Thyroid gland (tissue), 4 donors: ENCODE data around the gene FAM76B. TPM values are rescaled to one million over a fixed set of nuclear protein-coding genes. Genes with fewer than 3 reads are reported as not detected.

Experiments
- DNase-seq, 2 donors: peaks; one replicate each; pipeline ENCODE4 v3.0.0-alpha.2; 2019
- H3K27ac ChIP-seq, 3 donors: fragments of 200-600 bp; sonication (generic); 1 replicate in 2 of 3; 2 replicates in 1 of 3; pipeline ENCODE4 v1.5.1; 2016 to 2019; ENCODE audit warnings: mild to moderate bottlenecking in 1 of 3, moderate library complexity in 1 of 3
- H3K27me3 ChIP-seq: fragments of 200-600 bp; sonication (generic); one replicate; pipeline ENCODE4 v1.5.1; 2019
- H3K36me3 ChIP-seq, 2 donors: fragments of 200-600 bp; sonication (generic); one replicate each; pipeline ENCODE4 v1.5.1; 2016 to 2019
- H3K4me1 ChIP-seq, 2 donors: fragments of 200-600 bp; sonication (generic); one replicate each; pipeline ENCODE4 v1.5.1; 2017 to 2019
- H3K4me3 ChIP-seq, 3 donors: fragments of 200-600 bp; sonication (generic); replicated peaks in 1 of 3; 1 replicate in 2 of 3; 2 replicates in 1 of 3; pipeline ENCODE4 v1.5.1; 2016; ENCODE audit warnings: mild to moderate bottlenecking in 1 of 3
- H3K9me3 ChIP-seq: fragments of 200-600 bp; sonication (generic); one replicate; pipeline ENCODE4 v1.5.1; 2017
- POLR2A ChIP-seq, 2 donors: fragments of 450-650 bp; IDR thresholded peaks; one replicate each; pipeline ENCODE4 v1.6.1; 2017; ENCODE audit warnings: antibody characterized with exemption in 2 of 2, mild to moderate bottlenecking in 2 of 2, moderate library complexity in 1 of 2
- whole genome bisulfite sequencing, 2 donors: methylation state at CpG; one replicate each; pipeline ENCODE4 v1.1.5; 2017; 5-methylcytosine and 5-hydroxymethylcytosine counted together
- intact Hi-C: fragments of 100-400 bp; cut with DNase I; formaldehyde crosslinking; loops from one replicate; pipeline ENCODE4 v1.15.1; 2023
- total RNA-seq, 4 donors: library from RNA; depleted of rRNA; stranded (reverse); fragments of >200 nt; gene quantifications; one replicate each; pipeline ENCODE4 v1.2.3, GENCODE V29; 2016
- TF ChIP-seq, protein P1 (sequence below), 6 experiments: fragments of 200-600 bp in 3 of 6; fragments of 450-650 bp in 3 of 6; sonication (generic) in 3 of 6; IDR thresholded peaks; one replicate each; pipeline ENCODE4 v1.5.1; 2016 to 2019; ENCODE audit warnings: antibody characterized with exemption in 6 of 6, mild to moderate bottlenecking in 2 of 6, inconsistent platforms in 1 of 6, moderate library complexity in 1 of 6

Gene FAM76B
- total RNA-seq, 4 donors from 2014 or later = 37.4 to 61.9 (median 46.8) TPM

DNA sequence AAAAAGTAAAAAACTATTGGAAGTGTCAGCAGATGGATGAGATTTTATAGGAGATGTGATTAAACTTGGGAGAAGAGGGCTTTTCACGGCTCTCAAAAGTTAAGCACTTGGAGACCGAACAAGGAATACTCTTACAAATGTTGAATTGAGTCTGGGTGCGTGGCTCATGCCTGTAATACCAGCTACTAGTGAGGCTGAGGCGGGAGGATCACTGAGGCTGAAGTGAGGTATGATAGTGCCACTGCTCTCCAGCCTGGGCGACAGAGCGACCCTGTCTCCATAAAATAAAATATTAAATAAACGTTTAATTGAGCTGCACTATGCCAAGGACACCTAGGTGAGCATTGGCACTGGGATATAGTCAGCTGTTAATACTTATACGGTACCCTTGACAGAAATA lies 2.6 kb upstream of the FAM76B start:
- H3K27me3 ChIP-seq = no peaks in the 10 kb centered on the region
- H3K27ac ChIP-seq = no peak overlapping the region
- peaks cover 0 to 2% of the 10 kb centered on the region in 2 donors for H3K36me3 ChIP-seq
- WGBS, 2 donors = 86 to 87% methylated on average over 8 of the region's 8 CpGs
- intact Hi-C loops = no loop called here
- peaks cover 17 to 20% of the 10 kb centered on the region in 2 donors for H3K4me1 ChIP-seq
- no peak for DNase-seq
- H3K9me3 ChIP-seq = no peaks in the 10 kb centered on the region
- H3K4me3 ChIP-seq = no peak overlapping the region
- no peak for TF ChIP-seq POLR2A (IDR thresholded peaks at IDR 0.05)
- TF ChIP-seq, protein P1, sequence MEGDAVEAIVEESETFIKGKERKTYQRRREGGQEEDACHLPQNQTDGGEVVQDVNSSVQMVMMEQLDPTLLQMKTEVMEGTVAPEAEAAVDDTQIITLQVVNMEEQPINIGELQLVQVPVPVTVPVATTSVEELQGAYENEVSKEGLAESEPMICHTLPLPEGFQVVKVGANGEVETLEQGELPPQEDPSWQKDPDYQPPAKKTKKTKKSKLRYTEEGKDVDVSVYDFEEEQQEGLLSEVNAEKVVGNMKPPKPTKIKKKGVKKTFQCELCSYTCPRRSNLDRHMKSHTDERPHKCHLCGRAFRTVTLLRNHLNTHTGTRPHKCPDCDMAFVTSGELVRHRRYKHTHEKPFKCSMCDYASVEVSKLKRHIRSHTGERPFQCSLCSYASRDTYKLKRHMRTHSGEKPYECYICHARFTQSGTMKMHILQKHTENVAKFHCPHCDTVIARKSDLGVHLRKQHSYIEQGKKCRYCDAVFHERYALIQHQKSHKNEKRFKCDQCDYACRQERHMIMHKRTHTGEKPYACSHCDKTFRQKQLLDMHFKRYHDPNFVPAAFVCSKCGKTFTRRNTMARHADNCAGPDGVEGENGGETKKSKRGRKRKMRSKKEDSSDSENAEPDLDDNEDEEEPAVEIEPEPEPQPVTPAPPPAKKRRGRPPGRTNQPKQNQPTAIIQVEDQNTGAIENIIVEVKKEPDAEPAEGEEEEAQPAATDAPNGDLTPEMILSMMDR (IDR thresholded peaks at IDR 0.05) = no peak

GRCh38 chr11:95791709-95792033 lies 2.1 kb upstream of the FAM76B start:
- peaks cover 0 to 3% of the 10 kb centered on the region in 2 donors for H3K36me3 ChIP-seq
- H3K9me3 ChIP-seq = no peaks in the 10 kb centered on the region
- DNase-seq = no peak
- peaks cover 17 to 20% of the 10 kb centered on the region in 2 donors for H3K4me1 ChIP-seq
- no peaks in the 10 kb centered on the region for H3K27me3 ChIP-seq
- H3K27ac ChIP-seq = peak overlapping the region in 1 of 3 donors; percentile 96
- peak overlapping the region in 1 of 3 donors; percentile 91 for H3K4me3 ChIP-seq
- WGBS, 2 donors = 45 to 52% methylated on average over 8 of the region's 8 CpGs
- TF ChIP-seq, protein P1 (IDR thresholded peaks at IDR 0.05) = no peak
- no peak for TF ChIP-seq POLR2A (IDR thresholded peaks at IDR 0.05)
- intact Hi-C loops = no loop called here

DNA sequence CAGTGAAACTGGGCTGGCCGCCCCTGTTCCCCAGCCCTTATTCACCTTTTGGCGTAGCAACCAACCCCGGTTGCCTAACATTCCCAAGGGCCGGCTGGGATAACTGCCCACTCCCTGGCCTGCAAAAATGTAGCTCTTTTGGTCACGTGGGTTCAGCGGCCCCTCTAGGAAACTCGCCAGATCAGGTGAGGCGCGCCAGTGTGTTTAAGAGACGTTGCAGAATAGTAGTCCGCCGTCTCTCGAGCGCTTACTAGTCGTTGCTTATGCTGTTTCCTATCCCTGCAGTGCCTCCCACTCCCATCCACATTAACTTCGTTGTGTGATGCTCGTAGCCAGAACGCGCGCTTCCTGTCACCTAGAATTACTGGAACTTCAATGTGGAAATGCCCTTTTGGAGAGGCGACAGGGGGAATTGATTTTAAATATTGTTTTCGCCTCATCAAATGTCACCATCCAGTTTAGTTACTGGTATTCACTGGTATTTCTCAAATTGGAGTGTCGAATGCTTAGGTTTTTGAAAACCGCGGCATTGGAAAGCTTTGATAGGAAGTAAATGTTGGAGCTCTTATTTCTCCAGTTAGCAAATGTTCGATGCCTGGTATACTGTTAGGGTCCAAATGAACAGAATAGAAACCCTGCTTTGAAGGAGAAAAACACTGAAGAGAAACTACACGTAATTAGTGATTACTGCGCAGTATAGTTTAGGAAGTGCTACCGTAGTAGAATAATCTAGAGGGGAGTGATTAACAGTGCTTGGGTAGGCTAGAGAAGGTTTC lies 1.5 kb upstream of the FAM76B start:
- DNase-seq = peak; percentile 88 to 89
- peak overlapping the region; percentile 96 to 100 (median 97) for H3K27ac ChIP-seq
- WGBS, 2 donors = 5 to 7% methylated on average over 27 to 29 of the region's 29 CpGs
- no peaks in the 10 kb centered on the region for H3K27me3 ChIP-seq
- peaks cover 17 to 20% of the 10 kb centered on the region in 2 donors for H3K4me1 ChIP-seq
- intact Hi-C loops = no loop called here
- no peaks in the 10 kb centered on the region for H3K9me3 ChIP-seq
- H3K4me3 ChIP-seq = peak overlapping the region; percentile 7 to 91 (median 84)
- TF ChIP-seq POLR2A (IDR thresholded peaks at IDR 0.05) = peak in 1 of 2 donors; percentile 64
- TF ChIP-seq, protein P1 (IDR thresholded peaks at IDR 0.05) = no peak
- peaks cover 0 to 5% of the 10 kb centered on the region in 2 donors for H3K36me3 ChIP-seq

- Histone ChIP-seq H3K4me1 (peaks cover 17 to 20% of the 10 kb centered on the region in 2 donors), H3K27me3 (no peaks in the 10 kb centered on the region), H3K4me3 (peak within 1 kb of the TSS; percentile 69 to 91 (median 84)), H3K36me3 (peaks cover 6 to 13% of the 10 kb centered on the region in 2 donors), H3K27ac (peak within 1 kb of the TSS; percentile 96 to 100 (median 97)), H3K9me3 (no peaks in the 10 kb centered on the region)
- TF ChIP-seq, protein P1 (IDR thresholded peaks at IDR 0.05) = no peak
- peak; percentile 21 to 81 for TF ChIP-seq POLR2A (IDR thresholded peaks at IDR 0.05)
- DNase-seq = peak; percentile 94 to 95
- 0% methylated on average over 41 to 48 of the region's 55 CpGs for WGBS, 2 donors
- intact Hi-C loops = no loop called here
Measured at GRCh38 chr11:95790123-95790932, 746 bp upstream of the FAM76B start, which contains the start of gene CEP57. TSS of gene CEP57 (plus strand) at chr11:95790498. CDS start at chr11:95790699, 201 bp downstream.
